MCF 10A (cell line): ENCODE results near the gene IRF2. TPM values are rescaled to one million over a fixed set of nuclear protein-coding genes. Genes with fewer than 3 reads are reported as not detected.

Experiments used
- BruUV-seq: library from RNA; stranded (reverse); fragments of 400-500 nt; replicated peaks from 2 replicates; lab custom pipeline; 2021; lab: Mats Ljungman, UMichigan
- CTCF ChIA-PET: fragments of 300-600 bp; sonication (Branson Sonifier 250); formaldehyde crosslinking; extraction: SDS; loops from one replicate; lab custom pipeline; 2021; ENCODE audit warnings: antibody characterized with exemption, inconsistent platforms; lab: Yijun Ruan, JAX
- POLR2A ChIA-PET: fragments of 300-600, 350-650 bp; sonication (Branson Sonifier 250); formaldehyde crosslinking; extraction: SDS; loops from one replicate; lab custom pipeline; 2020; ENCODE audit warnings: antibody characterized with exemption, inconsistent platforms; lab: Yijun Ruan, JAX
- DNase-seq: peaks from one replicate; pipeline ENCODE4 v3.0.0-alpha.2; 2018; ENCODE audit not compliant: unreplicated experiment
- H3K27ac Mint-ChIP-seq: one replicate; pipeline ENCODE4 v1.8.0; 2022; ENCODE audit warnings: mild to moderate bottlenecking, low read depth, mixed read lengths; ENCODE audit not compliant: unreplicated experiment
- H3K27me3 Mint-ChIP-seq: one replicate; pipeline ENCODE4 v1.8.0; 2022; ENCODE audit warnings: mixed read lengths; ENCODE audit not compliant: insufficient read depth, unreplicated experiment
- H3K36me3 Mint-ChIP-seq: one replicate; pipeline ENCODE4 v1.8.0; 2022; ENCODE audit warnings: mild to moderate bottlenecking, moderate library complexity, mixed read lengths; ENCODE audit not compliant: insufficient read depth, unreplicated experiment
- H3K4me1 Mint-ChIP-seq: one replicate; pipeline ENCODE4 v1.8.0; 2022; ENCODE audit warnings: mixed read lengths; ENCODE audit not compliant: insufficient read depth, unreplicated experiment
- H3K4me3 Mint-ChIP-seq: one replicate; pipeline ENCODE4 v1.8.0; 2022; ENCODE audit warnings: mild to moderate bottlenecking, moderate library complexity, mixed read lengths; ENCODE audit not compliant: unreplicated experiment
- H3K9me3 Mint-ChIP-seq: one replicate; pipeline ENCODE4 v1.8.0; 2022; ENCODE audit warnings: mixed read lengths; ENCODE audit not compliant: unreplicated experiment
- CTCF ChIP-seq: fragments of 200-600 bp; IDR thresholded peaks from one replicate; pipeline ENCODE4 v1.8.0; 2022; ENCODE audit warnings: antibody characterized with exemption, mild to moderate bottlenecking; ENCODE audit not compliant: unreplicated experiment
- intact Hi-C: fragments of 100-400 bp; cut with micrococcal nuclease; formaldehyde crosslinking; loops from 2 replicates; pipeline ENCODE4 v1.14.1; 2022
- total RNA-seq: library from RNA; stranded (reverse); gene quantifications from 2 replicates; pipeline ENCODE4 v1.2.3, GENCODE V29; 2022

IRF2 gene
- total RNA-seq, 1 experiment from 2014 or later, result 20.8 TPM

GRCh38 chr4:184434501-184435066, 39.8 kb downstream of the IRF2 start:
- Mint-ChIP-seq H3K27ac (no peak overlapping the region), H3K4me3 (no peak overlapping the region), H3K27me3 (no peaks in the 10 kb centered on the region), H3K9me3 (no peaks in the 10 kb centered on the region), H3K4me1 (peaks cover 6% of the 10 kb centered on the region), H3K36me3 (peaks cover 12% of the 10 kb centered on the region)
- ChIA-PET CTCF (interaction anchor here (0.5 to 0.7 kb wide), 2 partner anchors 13 to 151 kb away, joined by 3 to 6 read pairs; no protein-coding TSS in a partner anchor), POLR2A (interaction anchor here (0.9 kb wide), 1 partner anchor 12 kb away, joined by 3 read pairs; no protein-coding TSS in a partner anchor)
- intact Hi-C loops, result no loop called here
- no TSS peak for BruUV-seq
- no peak for DNase-seq
- no peak for TF ChIP-seq CTCF

GRCh38 chr4:184434021-184434420, 40.3 kb downstream of the IRF2 start:
- Mint-ChIP-seq H3K27ac (no peak overlapping the region), H3K27me3 (no peaks in the 10 kb centered on the region), H3K4me3 (no peak overlapping the region), H3K36me3 (peaks cover 16% of the 10 kb centered on the region), H3K4me1 (peaks cover 6% of the 10 kb centered on the region), H3K9me3 (no peaks in the 10 kb centered on the region)
- ChIA-PET POLR2A (interaction anchor here (0.9 kb wide), 1 partner anchor 12 kb away, joined by 3 read pairs; no protein-coding TSS in a partner anchor), CTCF (interaction anchor here (0.7 kb wide), 2 partner anchors 13 to 15 kb away, joined by 3 to 6 read pairs; no protein-coding TSS in a partner anchor)
- no TSS peak for BruUV-seq
- no peak for TF ChIP-seq CTCF
- DNase-seq, result no peak
- intact Hi-C loops, result no loop called here

GRCh38 chr4:184433258-184433892, 41.0 kb downstream of the IRF2 start:
- BruUV-seq, result no TSS peak
- H3K9me3 Mint-ChIP-seq, result no peaks in the 10 kb centered on the region
- no peak overlapping the region for H3K4me3 Mint-ChIP-seq
- H3K27me3 Mint-ChIP-seq, result no peaks in the 10 kb centered on the region
- POLR2A ChIA-PET, result no interaction called here
- DNase-seq, result peak; percentile 3
- H3K27ac Mint-ChIP-seq, result no peak overlapping the region
- peaks cover 6% of the 10 kb centered on the region for H3K4me1 Mint-ChIP-seq
- intact Hi-C loops, result no loop called here
- CTCF ChIA-PET, result interaction anchor here (0.6 to 1.3 kb wide), 4 partner anchors 16 to 758 kb away, joined by 3 to 5 read pairs (median 3); no protein-coding TSS in a partner anchor
- no peak for TF ChIP-seq CTCF
- peaks cover 16% of the 10 kb centered on the region for H3K36me3 Mint-ChIP-seq

- TF ChIP-seq CTCF, result no peak
- Mint-ChIP-seq H3K9me3 (no peaks in the 10 kb centered on the region), H3K4me1 (peaks cover 6% of the 10 kb centered on the region), H3K4me3 (no peak overlapping the region), H3K36me3 (peaks cover 16% of the 10 kb centered on the region), H3K27ac (no peak overlapping the region), H3K27me3 (no peaks in the 10 kb centered on the region)
- BruUV-seq, result no TSS peak
- ChIA-PET CTCF (interaction anchor here (1.0 to 1.3 kb wide), 2 partner anchors 15 to 85 kb away, joined by 3 to 5 read pairs; no protein-coding TSS in a partner anchor), POLR2A (no interaction called here)
- intact Hi-C loops, result no loop called here
- no peak for DNase-seq
These were observed 42.0 kb downstream of the IRF2 start for GRCh38 chr4:184432127-184432922.
